ENCODE data around the gene SMARCAD1. TPM values are rescaled to one million over a fixed set of nuclear protein-coding genes. Genes with fewer than 3 reads are reported as not detected.

Gene SMARCAD1
- total RNA-seq, 1 donor from 2014 or later, result 36.0 TPM

- H3K4me3 ChIP-seq (ENCODE audit: insufficient read depth, low read depth, low read length), result no peak overlapping the region
- H3K27ac ChIP-seq (ENCODE audit: low read depth, low read length), result peak overlapping the region; percentile 49
- no peaks in the 10 kb centered on the region for H3K4me1 Mint-ChIP-seq (ENCODE audit: low read depth, unreplicated experiment)
- peak; percentile 57 for DNase-seq (ENCODE audit: low read depth)
- no peak overlapping the region for H3K4me3 Mint-ChIP-seq (ENCODE audit: unreplicated experiment)
- no peaks in the 10 kb centered on the region for H3K9me3 Mint-ChIP-seq (ENCODE audit: unreplicated experiment)
- H3K36me3 ChIP-seq (ENCODE audit: insufficient read depth, low read length), result peaks cover 29% of the 10 kb centered on the region
- FAIRE-seq, result peak; percentile 89
- no peaks in the 10 kb centered on the region for H3K9me3 ChIP-seq (ENCODE audit: insufficient read depth, low read depth, low read length)
- no peak overlapping the region for H3K9ac ChIP-seq (ENCODE audit: low read length)
- H3K27ac Mint-ChIP-seq (ENCODE audit: unreplicated experiment), result no peak overlapping the region
- TF ChIP-seq EZH2 (IDR thresholded peaks at IDR 0.05; ENCODE audit: insufficient read depth, low read length), result no peak
- no peak for TF ChIP-seq CTCF (IDR thresholded peaks at IDR 0.05; ENCODE audit: insufficient read depth, low read depth, low read length)
- no peaks in the 10 kb centered on the region for H3K36me3 Mint-ChIP-seq (ENCODE audit: low read depth, unreplicated experiment)
- H3K27me3 Mint-ChIP-seq (ENCODE audit: low read depth, unreplicated experiment), result no peaks in the 10 kb centered on the region
- no peak overlapping the region for H2AFZ ChIP-seq (ENCODE audit: low read depth, low read length)
- no peaks in the 10 kb centered on the region for H4K20me1 ChIP-seq (ENCODE audit: insufficient read depth, low read length)
- peak overlapping the region; percentile 30 for H3K4me2 ChIP-seq (ENCODE audit: low read length)
- H3K4me1 ChIP-seq (ENCODE audit: insufficient read depth, low read length), result peaks cover 4% of the 10 kb centered on the region
- H3K79me2 ChIP-seq (ENCODE audit: insufficient read depth, low read length), result no peaks in the 10 kb centered on the region
- no peaks in the 10 kb centered on the region for H3K27me3 ChIP-seq (ENCODE audit: insufficient read depth, low read length)
Measured at GRCh38 chr4:94274912-94275311, 67.2 kb downstream of the SMARCAD1 start.

DNA sequence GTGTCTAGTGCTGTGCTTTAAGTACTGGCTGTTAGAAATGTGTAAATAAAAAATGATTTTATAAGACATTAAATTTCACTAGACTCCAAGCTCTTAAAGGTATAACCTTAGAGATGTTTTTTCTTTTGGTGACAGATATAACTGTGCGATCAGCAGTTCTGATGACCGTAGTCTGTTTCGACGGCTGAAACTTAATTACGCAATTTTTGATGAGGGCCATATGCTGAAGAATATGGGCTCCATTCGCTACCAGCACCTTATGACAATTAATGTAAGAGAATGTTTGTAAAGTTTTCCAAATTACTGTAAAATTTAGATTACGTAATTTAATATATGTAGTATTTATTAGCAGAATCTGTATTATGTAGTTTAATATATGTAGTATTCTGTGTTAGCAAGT is 68.5 kb downstream of the SMARCAD1 start:
- Histone ChIP-seq H2AFZ (ENCODE audit: low read depth, low read length) (no peak overlapping the region), H3K4me3 (ENCODE audit: insufficient read depth, low read depth, low read length) (no peak overlapping the region), H4K20me1 (ENCODE audit: insufficient read depth, low read length) (no peaks in the 10 kb centered on the region), H3K4me2 (ENCODE audit: low read length) (no peak overlapping the region), H3K27ac (ENCODE audit: low read depth, low read length) (no peak overlapping the region), H3K36me3 (ENCODE audit: insufficient read depth, low read length) (peaks cover 40% of the 10 kb centered on the region), H3K4me1 (ENCODE audit: insufficient read depth, low read length) (peaks cover 4% of the 10 kb centered on the region), H3K27me3 (ENCODE audit: insufficient read depth, low read length) (no peaks in the 10 kb centered on the region), H3K79me2 (ENCODE audit: insufficient read depth, low read length) (no peaks in the 10 kb centered on the region), H3K9ac (ENCODE audit: low read length) (no peak overlapping the region), H3K9me3 (ENCODE audit: insufficient read depth, low read depth, low read length) (no peaks in the 10 kb centered on the region)
- Mint-ChIP-seq H3K4me1 (ENCODE audit: low read depth, unreplicated experiment) (no peaks in the 10 kb centered on the region), H3K4me3 (ENCODE audit: unreplicated experiment) (no peak overlapping the region), H3K27ac (ENCODE audit: unreplicated experiment) (no peak overlapping the region), H3K9me3 (ENCODE audit: unreplicated experiment) (no peaks in the 10 kb centered on the region), H3K27me3 (ENCODE audit: low read depth, unreplicated experiment) (no peaks in the 10 kb centered on the region), H3K36me3 (ENCODE audit: low read depth, unreplicated experiment) (no peaks in the 10 kb centered on the region)
- no peak for TF ChIP-seq EZH2 (IDR thresholded peaks at IDR 0.05; ENCODE audit: insufficient read depth, low read length)
- no peak for TF ChIP-seq CTCF (IDR thresholded peaks at IDR 0.05; ENCODE audit: insufficient read depth, low read depth, low read length)
- DNase-seq (ENCODE audit: low read depth) (no peak), FAIRE-seq (no peak)

- Histone ChIP-seq H4K20me1 (ENCODE audit: insufficient read depth, low read length) (no peaks in the 10 kb centered on the region), H3K27me3 (ENCODE audit: insufficient read depth, low read length) (no peaks in the 10 kb centered on the region), H3K27ac (ENCODE audit: low read depth, low read length) (no peak overlapping the region), H2AFZ (ENCODE audit: low read depth, low read length) (no peak overlapping the region), H3K36me3 (ENCODE audit: insufficient read depth, low read length) (peaks cover 47% of the 10 kb centered on the region), H3K9me3 (ENCODE audit: insufficient read depth, low read depth, low read length) (no peaks in the 10 kb centered on the region), H3K4me1 (ENCODE audit: insufficient read depth, low read length) (peaks cover 4% of the 10 kb centered on the region), H3K4me2 (ENCODE audit: low read length) (no peak overlapping the region), H3K4me3 (ENCODE audit: insufficient read depth, low read depth, low read length) (no peak overlapping the region), H3K79me2 (ENCODE audit: insufficient read depth, low read length) (no peaks in the 10 kb centered on the region), H3K9ac (ENCODE audit: low read length) (no peak overlapping the region)
- no peak overlapping the region for H3K27ac Mint-ChIP-seq (ENCODE audit: unreplicated experiment)
- no peaks in the 10 kb centered on the region for H3K4me1 Mint-ChIP-seq (ENCODE audit: low read depth, unreplicated experiment)
- DNase-seq (ENCODE audit: low read depth), result no peak
- no peaks in the 10 kb centered on the region for H3K9me3 Mint-ChIP-seq (ENCODE audit: unreplicated experiment)
- H3K36me3 Mint-ChIP-seq (ENCODE audit: low read depth, unreplicated experiment), result no peaks in the 10 kb centered on the region
- H3K27me3 Mint-ChIP-seq (ENCODE audit: low read depth, unreplicated experiment), result no peaks in the 10 kb centered on the region
- no peak overlapping the region for H3K4me3 Mint-ChIP-seq (ENCODE audit: unreplicated experiment)
- TF ChIP-seq CTCF (IDR thresholded peaks at IDR 0.05; ENCODE audit: insufficient read depth, low read depth, low read length), result no peak
- no peak for TF ChIP-seq EZH2 (IDR thresholded peaks at IDR 0.05; ENCODE audit: insufficient read depth, low read length)
- no peak for FAIRE-seq
Measured at GRCh38 chr4:94277534-94277933, 69.9 kb downstream of the SMARCAD1 start.
